GM20431 (cell line): ENCODE data around the gene TTC33.

Experiments
- in situ Hi-C: fragments of 300-500 bp; cut with MseI, MboI; formaldehyde crosslinking; loops from one replicate; pipeline ENCODE4 v1.15.0; 2020; ENCODE audit warnings: low sequenced_read_pairs; ENCODE audit not compliant: unreplicated experiment

The TTC33 gene

GRCh38 chr5:40474250-40474649, 281.5 kb downstream of the TTC33 start:
- in situ Hi-C loops: no loop called here

- in situ Hi-C loops: no loop called here
Observed at GRCh38 chr5:40465416-40465815, 290.3 kb downstream of the TTC33 start.

GRCh38 chr5:40464511-40464910, 291.2 kb downstream of the TTC33 start:
- in situ Hi-C loops: no loop called here
